H54 (cell line): ENCODE data around the gene LETM1.

Source experiments
- DNase-seq: peaks from one replicate; pipeline ENCODE4 v3.0.0; 2011; ENCODE audit warnings: low spot score, mixed read lengths; ENCODE audit not compliant: insufficient read length
- FAIRE-seq: peaks from 3 replicates; lab custom pipeline; 2011; peaks lifted over from hg19 to GRCh38; lab: Jason Lieb, UNC
- POLR2A ChIP-seq: IDR thresholded peaks from 2 replicates; pipeline ENCODE4 v1.6.1; 2011; ENCODE audit warnings: low read depth, mild to moderate bottlenecking, low read length

LETM1 gene

GRCh38 chr4:1806596-1807331 is 49.2 kb downstream of the LETM1 start:
- TF ChIP-seq POLR2A: no peak
- DNase-seq: no peak
- no peak for FAIRE-seq

- DNase-seq (no peak), FAIRE-seq (no peak)
- TF ChIP-seq POLR2A: no peak
Observed at GRCh38 chr4:1806223-1806564, 49.8 kb downstream of the LETM1 start.

GRCh38 chr4:1805493-1806222 is 50.3 kb downstream of the LETM1 start:
- no peak for FAIRE-seq
- no peak for DNase-seq
- TF ChIP-seq POLR2A: no peak

- TF ChIP-seq POLR2A: no peak
- FAIRE-seq (no peak), DNase-seq (no peak)
Observed at GRCh38 chr4:1804638-1805492, 51.1 kb downstream of the LETM1 start.

GRCh38 chr4:1803523-1804423 is 52.2 kb downstream of the LETM1 start:
- TF ChIP-seq POLR2A: no peak
- DNase-seq (no peak), FAIRE-seq (no peak)

- no peak for TF ChIP-seq POLR2A
- no peak for DNase-seq
- no peak for FAIRE-seq
Observed at GRCh38 chr4:1802720-1803522, 53.0 kb downstream of the LETM1 start.

- FAIRE-seq (no peak), DNase-seq (no peak)
- TF ChIP-seq POLR2A: no peak
Observed at GRCh38 chr4:1802151-1802715, 53.7 kb downstream of the LETM1 start.

- no peak for TF ChIP-seq POLR2A
- DNase-seq (no peak), FAIRE-seq (no peak)
Observed at GRCh38 chr4:1801286-1801958, 54.5 kb downstream of the LETM1 start.

GRCh38 chr4:1800805-1801204 is 55.2 kb downstream of the LETM1 start:
- DNase-seq (no peak), FAIRE-seq (no peak)
- no peak for TF ChIP-seq POLR2A

- FAIRE-seq: no peak
- TF ChIP-seq POLR2A: no peak
- DNase-seq: no peak
Observed at GRCh38 chr4:1799387-1800375, 56.3 kb downstream of the LETM1 start.
